Activated CD4-positive, alpha-beta T cell treated with anti-CD3 and anti-CD28 coated beads, Interleukin-10, Interleukin-2, amounts not matched to agents 100 ng/mL and 50 ng/mL, durations not matched to agents 16 hours and 8 hours (primary cell): ENCODE measurements around the gene SLC39A2.
"Not testable (repeated sequence)": the region's sequence is repeated elsewhere in the genome, so short reads cannot be mapped to it uniquely, and the experiment has no call there.

Experiments used
- DNase-seq: peaks from one replicate; pipeline ENCODE4 v3.0.0-alpha.2; 2020

The SLC39A2 gene

GRCh38 chr14:20997564-20997963 lies 1.5 kb upstream of the SLC39A2 start:
- DNase-seq, result no peak

DNA sequence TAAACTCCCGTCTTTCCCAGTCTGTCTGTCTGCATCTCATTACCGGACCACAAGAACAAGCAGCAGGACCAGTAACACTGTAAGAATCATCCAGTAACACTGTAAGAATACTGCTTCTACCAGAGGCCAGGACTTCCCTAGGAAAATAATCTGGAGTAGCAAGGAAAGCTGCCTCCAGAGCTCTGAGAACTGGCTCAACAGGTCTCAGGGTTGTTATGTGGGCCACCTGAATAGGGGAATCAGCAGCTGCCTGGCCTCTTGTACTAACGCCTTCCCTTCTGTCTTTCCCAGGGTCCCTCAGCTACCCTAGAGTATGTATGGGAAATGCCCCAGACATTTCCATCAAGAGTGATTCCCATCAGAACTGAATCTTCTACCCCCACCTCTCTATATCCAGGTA lies 954 bp upstream of the SLC39A2 start:
- no peak for DNase-seq

DNA sequence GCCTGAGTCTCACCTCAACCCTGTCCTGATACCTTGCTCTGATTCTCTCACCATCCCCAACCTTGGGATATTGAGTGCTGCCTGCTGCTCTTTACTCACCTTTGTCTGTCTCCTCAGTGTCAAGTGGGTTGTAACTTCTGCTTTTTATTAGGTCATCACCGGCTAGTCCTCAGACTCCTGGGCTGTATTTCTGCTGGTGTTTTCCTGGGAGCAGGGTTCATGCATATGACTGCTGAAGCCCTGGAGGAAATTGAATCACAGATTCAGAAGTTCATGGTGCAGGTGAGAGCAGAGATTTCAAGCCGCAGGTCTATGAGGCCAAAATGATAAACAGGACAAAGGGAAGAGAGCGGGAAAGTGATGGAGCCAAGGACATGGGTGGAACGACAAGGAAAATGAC lies 498 bp downstream of the SLC39A2 start:
- no peak for DNase-seq

- no peak for DNase-seq
Observed at GRCh38 chr14:21001218-21001617, 2.1 kb downstream of the SLC39A2 start.

DNA sequence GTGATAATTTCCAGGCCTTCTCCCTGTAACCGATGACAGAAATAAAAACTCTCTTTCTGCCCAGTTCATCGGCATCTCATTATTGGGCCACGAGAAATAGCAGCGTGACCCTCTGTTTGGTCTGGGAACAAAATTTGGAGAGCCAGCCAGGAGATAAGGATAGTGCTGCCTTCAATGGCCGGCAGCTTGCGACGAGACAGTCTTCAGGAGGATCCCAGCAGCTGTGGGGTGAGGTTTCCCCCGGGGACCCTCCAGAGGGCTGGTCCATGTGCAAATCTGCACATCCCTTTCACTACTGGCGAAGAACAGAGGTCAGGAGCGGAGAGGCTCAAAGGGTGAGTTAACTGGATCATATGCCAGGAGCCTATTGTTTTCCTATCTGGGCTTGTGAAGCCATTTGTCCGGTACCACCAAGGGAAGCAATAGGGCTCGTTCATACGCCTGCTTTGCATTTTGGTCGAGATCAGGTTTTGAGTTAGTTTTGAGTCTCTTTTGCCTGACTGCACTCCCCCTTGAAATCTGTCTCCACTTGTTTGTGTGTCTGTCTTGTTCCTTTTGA lies 4.8 kb downstream of the SLC39A2 start:
- DNase-seq, result no peak

- not testable (repeated sequence) for DNase-seq
Observed at GRCh38 chr14:21009721-21010120, 10.6 kb downstream of the SLC39A2 start.

GRCh38 chr14:21011136-21011535 lies 12.0 kb downstream of the SLC39A2 start:
- no peak for DNase-seq

DNA sequence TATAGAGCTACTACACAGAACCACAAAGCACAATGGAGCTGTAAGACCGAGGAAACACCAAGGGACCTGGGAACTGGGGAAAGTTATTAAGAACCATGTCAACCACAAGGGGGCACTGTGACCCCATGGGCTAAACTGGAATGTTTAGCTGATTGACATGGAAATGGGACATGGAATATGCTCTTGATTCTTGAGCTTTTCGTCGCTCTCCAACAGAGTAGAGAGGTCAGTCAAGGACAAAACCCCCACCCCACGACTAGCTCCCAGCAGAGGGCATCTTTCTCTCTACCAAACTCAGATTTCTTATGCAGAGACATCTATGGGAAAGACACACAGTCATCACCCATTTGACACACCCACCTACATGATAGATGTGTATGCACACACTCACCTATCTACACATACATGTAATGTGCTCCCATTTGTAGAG lies 15.7 kb downstream of the SLC39A2 start:
- peak; percentile 73 for DNase-seq

DNA sequence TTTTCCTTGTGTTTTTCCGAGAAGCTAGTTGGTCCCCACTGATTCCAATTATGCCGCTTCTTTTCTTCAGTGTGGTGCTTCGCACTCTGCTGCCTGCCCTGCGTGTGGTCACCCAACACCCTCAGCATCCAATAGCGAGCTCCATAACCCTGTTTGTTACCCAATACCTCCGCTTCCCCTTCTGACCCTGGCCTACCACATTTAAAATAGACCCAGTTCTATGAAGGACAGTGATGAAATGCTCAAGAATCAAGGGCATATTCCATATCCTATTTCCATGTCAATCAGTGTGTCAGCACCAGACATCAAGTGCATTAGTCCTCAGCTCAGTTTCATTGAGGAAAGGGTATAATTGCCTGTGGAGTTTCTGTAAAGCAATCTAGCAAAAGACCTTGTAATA lies 16.2 kb downstream of the SLC39A2 start:
- no peak for DNase-seq

- DNase-seq, result no peak
Observed at GRCh38 chr14:21016413-21017190, 17.5 kb downstream of the SLC39A2 start.

DNA sequence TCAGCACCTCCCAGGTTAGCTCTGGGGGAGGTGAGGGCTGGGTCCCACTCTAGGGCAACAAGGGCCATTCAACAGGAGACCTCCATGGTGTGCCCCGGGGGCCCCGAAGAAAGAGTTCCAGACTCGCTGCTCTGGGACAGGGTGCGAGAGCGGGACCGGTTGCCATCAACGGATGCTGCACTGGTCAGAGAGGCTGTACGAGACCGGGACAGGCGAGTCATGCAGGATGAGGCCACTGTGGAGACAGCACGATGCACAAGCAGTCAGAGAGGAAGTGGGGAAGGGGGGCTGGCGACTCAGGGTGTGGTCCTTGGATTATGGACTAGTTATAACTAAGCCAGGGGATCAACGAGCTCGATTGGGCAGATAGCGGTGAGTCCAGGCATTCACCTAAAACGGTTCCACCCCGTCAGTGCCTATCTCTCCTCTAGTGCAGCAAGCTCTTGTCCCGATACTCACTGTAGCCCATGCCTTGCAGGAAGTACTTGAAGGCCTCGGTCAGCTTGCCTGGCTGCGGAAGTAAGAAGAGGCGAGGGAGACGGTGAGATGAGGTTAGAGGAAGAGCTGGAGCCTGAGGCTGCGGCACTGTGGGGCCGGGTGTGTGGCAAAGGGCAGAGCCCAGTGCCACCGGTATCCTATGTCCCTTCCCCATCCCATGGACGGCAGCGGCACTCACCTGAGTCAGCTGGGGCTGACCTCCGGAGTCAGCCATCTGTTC lies 18.6 kb downstream of the SLC39A2 start:
- DNase-seq, result no peak

- no peak for DNase-seq
Observed at GRCh38 chr14:21018286-21018685, 19.2 kb downstream of the SLC39A2 start.

DNA sequence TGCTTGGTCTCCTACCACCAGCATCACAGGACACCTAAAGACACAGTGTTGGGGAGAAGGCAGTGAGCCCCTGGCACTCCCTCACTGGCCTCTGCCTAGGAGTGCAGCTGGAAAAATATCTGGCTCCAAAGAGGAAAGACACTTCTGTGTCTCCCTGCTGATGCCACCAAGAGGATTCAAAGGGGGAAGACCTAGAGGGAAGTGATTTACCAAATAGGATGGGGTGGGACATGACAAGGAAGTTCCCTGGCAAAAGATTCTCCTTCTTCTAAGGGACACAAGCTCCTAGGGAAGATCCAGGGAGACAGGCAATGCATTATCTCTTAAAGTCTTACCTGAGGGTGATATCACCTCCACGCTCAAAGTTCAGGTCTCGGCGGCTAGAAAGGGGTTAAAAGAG lies 19.7 kb downstream of the SLC39A2 start:
- DNase-seq, result no peak

- no peak for DNase-seq
Observed at GRCh38 chr14:21019366-21019765, 20.3 kb downstream of the SLC39A2 start.

DNA sequence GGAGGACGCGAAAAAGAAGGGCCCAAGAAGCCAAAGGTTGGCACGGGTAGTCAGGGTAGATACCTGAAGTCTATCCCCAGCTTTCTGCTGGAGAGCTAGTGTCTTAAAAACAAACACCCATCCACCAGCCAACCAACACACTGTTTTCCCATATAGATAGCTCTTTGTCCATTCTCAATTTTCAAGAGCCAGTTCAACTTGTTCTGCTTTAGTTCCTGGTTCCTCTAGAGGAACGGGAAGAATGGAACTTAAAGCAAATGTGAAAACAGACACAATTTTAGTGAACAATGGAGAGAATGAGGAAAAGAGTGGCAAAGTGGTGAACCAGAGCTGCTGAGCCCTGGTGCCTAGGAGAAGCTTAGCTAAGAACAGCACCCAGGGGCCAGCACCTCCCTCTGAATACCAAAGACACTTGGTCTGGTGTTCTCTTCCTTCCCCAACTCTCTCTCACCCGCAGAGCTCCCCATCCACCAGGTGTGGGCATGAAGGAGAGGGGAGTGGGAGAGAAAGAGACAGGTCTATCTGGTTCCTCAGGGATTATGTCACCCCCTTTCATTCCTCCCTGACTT lies 22.0 kb downstream of the SLC39A2 start:
- DNase-seq, result no peak

- no peak for DNase-seq
Observed at GRCh38 chr14:21022686-21023085, 23.6 kb downstream of the SLC39A2 start.

- no peak for DNase-seq
Observed at GRCh38 chr14:21023174-21023573, 24.1 kb downstream of the SLC39A2 start.

DNA sequence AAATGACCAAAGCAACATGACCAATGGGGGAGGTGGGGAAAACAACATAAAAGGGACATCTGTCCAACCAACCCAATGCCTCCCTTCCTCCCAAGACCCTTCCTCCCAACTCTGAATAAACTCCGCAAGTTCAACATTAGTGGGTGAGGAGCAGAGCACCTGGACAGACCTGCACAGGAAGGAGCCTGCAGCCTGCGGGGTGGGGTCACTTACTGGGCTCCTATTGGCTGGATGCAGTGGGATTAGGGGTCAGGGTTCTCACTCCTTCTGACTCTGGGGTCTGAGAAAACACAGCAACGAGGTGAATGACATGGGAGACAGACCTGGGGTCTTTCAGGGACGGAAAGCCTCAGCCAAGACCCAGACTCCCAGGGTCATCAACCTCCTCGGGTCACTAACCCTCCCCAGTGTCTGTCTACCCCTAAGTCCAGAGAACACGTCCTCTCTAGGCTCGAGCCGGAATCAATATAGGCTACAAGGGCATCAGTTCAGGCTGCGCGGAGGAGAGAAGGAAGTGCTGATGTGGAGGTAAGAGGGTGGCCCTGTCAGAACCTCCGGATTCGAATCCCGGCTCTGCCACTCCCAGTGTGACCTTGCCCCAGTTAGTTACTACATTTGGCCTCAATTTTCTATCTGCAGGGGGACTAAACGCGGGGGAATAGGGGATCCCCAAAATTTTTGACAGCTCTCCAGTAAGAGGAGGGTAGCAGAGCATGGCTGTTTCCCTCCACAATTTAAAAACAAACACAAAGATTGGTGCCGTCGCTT lies 24.9 kb downstream of the SLC39A2 start:
- DNase-seq, result no peak

DNA sequence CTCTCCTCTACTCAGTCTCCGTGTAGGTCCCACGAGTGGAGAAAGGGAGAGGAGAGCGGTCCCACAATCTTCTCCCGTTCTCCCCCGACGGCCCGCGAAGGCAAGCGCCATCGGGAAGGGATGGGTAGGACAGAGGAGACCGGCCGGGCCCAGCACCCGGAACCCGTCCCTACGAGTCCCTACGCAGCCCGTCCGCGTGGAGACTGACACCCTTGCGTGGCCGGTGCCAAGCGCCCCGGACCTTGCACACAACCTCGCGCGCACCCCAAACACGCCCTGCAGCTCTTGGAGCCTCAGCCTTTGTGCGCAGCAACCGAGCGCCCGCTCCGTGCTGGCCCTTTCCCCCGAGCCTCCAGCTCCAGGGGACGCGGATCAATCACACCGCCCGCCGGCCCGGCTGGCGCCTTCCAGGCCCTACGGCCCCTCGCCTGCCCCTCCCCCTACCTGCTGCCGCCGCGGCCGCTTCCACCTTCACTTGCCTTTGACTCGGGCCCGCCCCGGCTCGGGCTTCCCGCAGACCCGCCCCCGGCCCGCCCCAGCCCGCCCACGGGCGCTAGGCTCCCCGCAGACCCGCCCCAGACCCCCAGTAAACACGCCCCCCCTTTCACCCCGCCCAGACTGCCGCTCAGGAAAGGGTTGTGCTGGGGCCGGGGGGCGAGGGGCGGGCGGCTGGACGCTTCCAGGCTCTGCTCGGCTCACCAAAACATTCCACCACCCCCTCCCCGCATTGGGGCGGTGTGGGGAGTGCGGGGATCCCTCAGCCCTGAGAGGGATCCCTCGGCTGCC lies 25.7 kb downstream of the SLC39A2 start, which contains the start of gene NDRG2:
Gene NDRG2, minus strand, starts transcription at position 477 of the 786 bp plus-strand sequence. CDS start 1,746 bp downstream, outside the sequence.
- DNase-seq, result peak; percentile 55

DNA sequence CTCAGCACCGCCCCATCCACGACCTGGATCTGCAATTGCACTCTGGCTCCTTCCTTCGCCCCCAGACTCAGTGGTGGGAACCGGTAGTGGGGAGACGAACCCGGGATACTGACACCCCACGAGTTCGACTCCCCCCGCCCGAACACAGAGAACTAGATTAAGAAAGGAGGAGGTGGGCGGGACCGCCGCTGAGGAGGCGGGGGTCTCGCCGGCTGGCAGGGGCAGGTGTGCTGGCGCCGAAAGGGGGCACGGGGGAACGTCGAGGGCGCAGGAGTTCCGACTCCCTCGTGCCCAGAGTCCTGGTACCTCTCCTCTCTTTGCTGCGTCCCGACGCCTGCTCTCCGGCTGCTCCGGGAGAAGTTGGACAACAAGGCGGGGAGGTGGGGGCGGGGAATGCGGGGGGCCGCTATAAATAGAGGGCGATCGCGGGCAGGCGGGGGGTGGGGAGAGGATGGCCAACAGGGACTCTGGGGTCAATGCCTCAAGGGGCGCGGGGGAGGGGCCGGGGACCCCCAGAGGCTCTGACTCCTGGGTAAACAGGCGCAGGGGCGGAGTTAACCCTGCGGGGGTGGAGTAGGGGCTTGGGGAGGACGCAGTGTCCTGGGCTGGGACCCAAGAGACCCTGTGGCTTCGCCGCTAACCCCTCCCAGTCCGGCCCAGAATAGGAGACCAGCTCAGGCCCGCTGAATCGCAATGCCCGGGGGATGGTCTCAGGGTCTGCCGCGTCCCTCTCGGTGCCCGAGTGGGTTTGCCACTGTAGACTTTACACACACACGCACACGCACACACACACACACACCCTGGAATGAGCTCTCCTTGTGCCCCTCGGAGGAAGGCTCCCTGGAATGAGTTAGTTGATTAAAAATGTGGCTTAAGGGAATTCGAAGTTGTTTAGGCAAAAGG lies 26.5 kb downstream of the SLC39A2 start:
- DNase-seq, result no peak
